Urinary bladder (tissue), 4 donors: ENCODE measurements around the gene CDC42BPB. TPM values are rescaled to one million over a fixed set of nuclear protein-coding genes. Genes with fewer than 3 reads are reported as not detected.

ENCODE experiments used
- DNase-seq: peaks from one replicate; pipeline ENCODE4 v3.0.0-alpha.2; 2015; ENCODE audit errors: extremely low spot score
- H3K27ac ChIP-seq: one replicate; pipeline ENCODE4 v1.5.1; 2013; ENCODE audit warnings: low read depth, mild to moderate bottlenecking, moderate library complexity
- H3K36me3 ChIP-seq: one replicate; pipeline ENCODE4 v1.6.1; 2013; ENCODE audit warnings: mild to moderate bottlenecking, moderate library complexity; ENCODE audit not compliant: insufficient read depth
- H3K4me1 ChIP-seq: one replicate; pipeline ENCODE4 v1.6.1; 2013; ENCODE audit warnings: mild to moderate bottlenecking, moderate library complexity; ENCODE audit not compliant: insufficient read depth
- H3K4me3 ChIP-seq: one replicate; pipeline ENCODE4 v1.5.1; 2013; ENCODE audit warnings: low read depth, low read length
- WGBS: extraction: QIAGEN DNeasy Blood & Tissue Kit; methylation state at CpG from one replicate; pipeline ENCODE4 v1.1.7; 2013; 5-methylcytosine and 5-hydroxymethylcytosine counted together
- polyA plus RNA-seq: library from polyadenylated mRNA; stranded (reverse); fragments of 200-250 nt; gene quantifications from one replicate; pipeline ENCODE4 v1.2.3, GENCODE V29; 2013
- total RNA-seq: library from RNA; depleted of rRNA; stranded (reverse); fragments of >200 nt; gene quantifications from one replicate; pipeline ENCODE4 v1.2.3, GENCODE V29; 2014
- donor health status: healthy with polysubstance abuse.
- donor health status: healthy.

CDC42BPB gene
- total and polyA plus RNA-seq, 2 donors = 68.9 to 74.4 TPM

DNA sequence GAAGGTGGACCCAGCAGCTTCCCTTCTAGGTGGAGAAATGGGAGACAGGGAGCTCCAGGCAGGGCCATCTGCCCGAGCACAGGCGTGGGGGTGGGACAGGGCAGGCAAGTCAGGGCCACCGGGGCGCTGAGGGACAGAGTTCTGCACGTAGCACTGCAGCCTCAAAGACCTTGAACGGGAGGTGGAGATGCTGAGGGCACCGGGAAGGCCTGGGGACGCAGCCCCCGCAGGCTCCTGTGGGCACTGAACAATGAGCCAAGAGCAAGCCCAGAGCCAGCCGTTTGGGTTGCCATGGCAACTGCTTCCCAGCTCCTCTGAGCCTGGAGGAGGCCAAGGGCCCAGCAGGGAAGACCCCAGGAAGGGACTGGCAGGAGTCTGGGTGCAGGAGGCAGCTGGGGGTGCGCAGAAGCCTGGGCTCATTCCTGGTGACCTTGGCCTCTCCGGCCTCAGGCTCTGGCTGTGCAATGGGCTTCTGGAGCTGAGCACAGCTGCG is 30.0 kb upstream of the CDC42BPB start:
- 77% methylated on average over 13 of the region's 13 CpGs for WGBS
- DNase-seq = no peak
- Histone ChIP-seq H3K27ac (no peak overlapping the region), H3K4me3 (no peak overlapping the region), H3K36me3 (no peaks in the 10 kb centered on the region), H3K4me1 (no peaks in the 10 kb centered on the region)

DNA sequence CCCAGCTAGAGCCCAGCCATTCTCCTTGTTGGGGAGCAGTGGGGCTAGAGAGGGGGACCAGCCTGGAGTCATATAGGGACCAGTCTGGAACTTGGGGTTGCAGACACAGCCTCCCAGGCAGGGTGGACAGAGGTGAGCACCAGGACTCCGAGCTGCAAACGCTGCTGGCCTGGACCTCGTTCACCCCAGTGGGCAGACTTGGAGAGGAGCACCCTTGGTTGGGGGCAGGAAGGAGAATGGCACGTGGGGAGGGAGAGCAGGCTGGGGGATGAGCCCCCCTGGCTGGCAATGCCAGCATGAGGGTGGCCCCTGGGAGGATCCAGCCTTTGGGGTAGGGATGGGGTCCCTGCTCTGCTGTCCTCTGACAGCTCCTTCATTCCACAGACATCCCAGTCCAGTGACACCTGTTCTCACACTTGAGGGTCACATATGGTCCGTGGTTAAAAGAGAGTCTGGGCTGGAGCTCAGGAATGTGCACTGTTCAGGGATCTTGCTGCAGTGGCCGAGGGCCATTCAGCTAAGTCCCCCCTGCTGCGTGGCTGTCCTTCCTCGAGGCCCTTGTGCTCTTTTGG is 29.5 kb upstream of the CDC42BPB start:
- Histone ChIP-seq H3K4me3 (no peak overlapping the region), H3K4me1 (no peaks in the 10 kb centered on the region), H3K36me3 (no peaks in the 10 kb centered on the region), H3K27ac (no peak overlapping the region)
- 77% methylated on average over 8 of the region's 8 CpGs for WGBS
- DNase-seq = no peak

DNA sequence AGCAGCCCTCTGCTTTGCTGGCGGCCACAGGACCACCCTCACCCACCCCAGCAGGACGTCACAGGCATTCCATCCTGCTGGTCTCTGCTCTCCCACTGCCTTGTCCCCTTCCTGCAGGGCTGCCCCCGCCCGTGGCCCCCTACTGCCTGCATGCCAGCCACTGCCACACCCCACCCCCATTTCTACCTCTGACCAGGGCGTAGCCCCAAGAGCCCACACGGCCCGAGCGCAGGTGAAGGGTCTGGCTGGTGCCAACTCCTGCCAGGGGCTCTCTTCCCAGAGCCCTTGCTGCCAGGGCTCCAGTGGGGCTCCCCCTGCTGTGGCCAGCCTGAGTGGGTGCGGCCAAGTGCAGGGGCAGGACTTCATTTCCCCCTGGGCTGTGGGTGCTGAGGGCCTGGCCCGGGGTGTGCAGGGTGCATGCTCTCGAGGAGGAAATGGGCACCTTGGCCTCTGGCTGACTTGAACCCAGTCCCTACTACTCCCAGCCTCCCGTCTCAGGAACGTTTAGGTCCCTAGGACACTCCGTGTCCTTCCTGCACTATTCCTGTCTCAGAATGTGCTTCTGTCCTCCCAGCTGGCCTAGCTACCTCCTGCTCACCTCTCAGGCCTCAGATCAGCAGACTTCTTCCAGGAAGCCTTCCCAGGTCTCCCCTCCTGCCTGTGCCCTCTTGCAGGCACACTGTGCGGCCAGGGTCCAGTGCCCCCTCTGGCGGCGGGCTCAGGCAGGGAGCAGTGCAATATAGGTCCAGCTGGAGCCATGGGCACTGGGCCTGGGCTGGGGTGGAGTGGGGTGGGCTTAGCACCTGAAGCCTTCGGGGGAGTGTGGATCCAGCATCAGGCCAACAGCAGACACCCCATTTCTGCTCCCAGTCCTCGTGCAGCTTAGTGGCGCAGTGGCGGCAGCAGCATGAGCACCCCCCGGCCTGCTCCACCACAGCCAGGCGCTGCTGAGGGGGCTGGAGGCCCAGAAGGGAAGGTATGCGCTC is 28.1 kb upstream of the CDC42BPB start:
- 76% methylated on average over 24 of the region's 24 CpGs for WGBS
- DNase-seq = no peak
- H3K4me3 ChIP-seq = no peak overlapping the region
- no peak overlapping the region for H3K27ac ChIP-seq
- H3K36me3 ChIP-seq = no peaks in the 10 kb centered on the region
- no peaks in the 10 kb centered on the region for H3K4me1 ChIP-seq

DNA sequence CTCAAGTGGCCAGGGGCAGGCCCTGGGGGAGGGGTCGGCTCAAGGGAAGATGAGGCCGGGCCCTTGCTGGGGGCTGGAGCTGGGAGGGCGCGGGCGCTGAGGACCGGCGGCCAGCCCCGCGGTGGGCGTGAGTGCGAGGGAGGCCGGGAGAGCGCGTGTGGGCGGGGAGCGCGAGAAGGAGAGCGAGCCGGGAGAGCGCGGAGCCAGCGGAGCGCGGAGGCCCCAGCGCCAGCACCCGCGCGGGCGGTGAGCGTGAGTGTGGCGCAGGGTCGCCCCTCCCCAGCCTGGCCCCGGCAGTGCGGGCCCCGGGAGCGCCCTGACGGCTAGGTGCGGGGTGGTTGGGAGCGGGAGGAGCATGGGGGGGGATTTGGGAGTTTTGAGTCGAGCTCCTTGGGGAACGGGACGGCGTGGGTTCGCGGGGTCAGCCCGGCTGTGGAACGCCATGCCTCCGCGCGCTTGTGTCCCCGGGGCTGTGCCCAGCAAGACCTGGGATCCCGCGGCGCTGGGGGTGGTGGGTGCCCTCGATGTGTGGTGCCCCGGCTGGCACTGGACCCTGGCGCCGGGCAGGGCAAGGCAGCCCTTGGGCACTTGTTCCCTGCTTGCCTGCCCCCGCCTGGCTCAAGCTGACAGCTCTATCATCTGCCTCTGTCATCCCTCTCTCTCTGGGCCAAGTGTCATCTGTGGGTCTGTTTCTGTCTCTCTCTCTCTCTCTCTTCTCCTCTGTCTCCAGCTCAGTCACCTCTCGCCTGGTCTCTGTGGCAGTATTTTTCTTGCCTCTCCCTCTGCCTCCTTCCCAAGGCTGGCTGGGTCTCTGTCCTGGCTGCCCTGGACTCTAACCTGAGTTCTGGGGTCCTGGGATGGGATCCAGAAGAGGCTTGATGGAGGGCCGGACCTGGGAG is 26.9 kb upstream of the CDC42BPB start, which contains the start of gene LBHD2:
Gene LBHD2, plus strand, starts transcription at position 190 of the 899 bp plus-strand sequence. CDS start 1,803 bp downstream, outside the sequence.
- Histone ChIP-seq H3K27ac (no peak within 1 kb of the TSS), H3K4me3 (no peak within 1 kb of the TSS), H3K4me1 (no peaks in the 10 kb centered on the region), H3K36me3 (no peaks in the 10 kb centered on the region)
- no peak for DNase-seq
- 17% methylated on average over 61 of the region's 61 CpGs for WGBS

DNA sequence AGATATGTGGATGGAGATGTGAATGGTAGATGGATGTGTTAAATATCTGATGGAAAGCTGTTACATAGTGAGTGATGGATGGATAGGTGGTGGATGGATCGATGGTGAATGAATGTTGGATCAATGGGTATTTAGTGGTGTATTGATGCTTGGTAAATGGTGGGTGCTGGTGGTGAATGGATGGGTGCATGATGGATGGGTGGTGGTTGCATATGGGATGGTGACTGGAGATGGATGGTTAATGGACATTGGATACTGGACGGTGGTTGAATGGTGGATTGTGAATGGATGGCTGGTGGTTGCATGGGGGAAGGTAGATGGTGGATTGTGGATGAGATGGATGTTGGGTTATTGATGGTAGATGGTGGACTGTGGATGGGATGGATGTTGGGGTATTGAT is 24.6 kb upstream of the CDC42BPB start:
- Histone ChIP-seq H3K4me1 (no peaks in the 10 kb centered on the region), H3K36me3 (no peaks in the 10 kb centered on the region), H3K4me3 (no peak overlapping the region), H3K27ac (no peak overlapping the region)
- WGBS = over 99% methylated on average over 2 of the region's 2 CpGs
- no peak for DNase-seq

DNA sequence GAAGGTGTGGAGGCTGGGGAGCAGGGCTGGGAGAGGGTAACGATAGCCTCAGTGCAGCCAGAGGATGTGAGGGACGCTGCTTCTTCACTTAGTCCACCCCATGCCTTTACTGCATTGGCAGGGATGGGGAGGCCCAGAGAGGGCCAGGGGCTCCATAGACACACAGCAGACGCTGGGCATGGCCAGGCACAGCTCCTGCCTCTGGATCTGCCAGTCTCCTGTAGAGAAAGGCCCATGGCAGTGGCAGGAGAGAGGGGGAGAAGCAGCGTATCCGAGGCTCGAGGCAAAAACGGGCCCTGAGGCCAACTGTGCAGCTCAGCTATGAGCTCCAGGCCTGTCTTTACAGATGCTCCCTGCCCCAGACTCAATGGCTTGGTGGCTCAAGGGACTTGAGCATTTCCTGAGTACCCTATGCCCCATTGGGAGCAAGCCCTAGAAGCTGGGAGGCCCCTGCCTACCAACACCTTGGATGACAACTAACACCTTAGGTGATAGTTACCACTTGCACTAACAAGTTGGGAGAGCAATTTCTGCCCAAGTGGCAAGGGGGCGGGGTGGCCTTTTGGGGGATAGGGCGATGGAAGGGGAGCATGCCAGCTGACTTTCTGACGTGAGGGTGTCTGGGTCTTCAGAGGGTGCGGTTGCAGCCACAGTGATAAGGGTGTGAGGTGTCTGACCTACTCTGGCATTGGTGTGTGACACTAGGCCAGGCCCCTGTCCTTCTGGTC is 21.7 kb upstream of the CDC42BPB start:
- Histone ChIP-seq H3K4me1 (no peaks in the 10 kb centered on the region), H3K36me3 (no peaks in the 10 kb centered on the region), H3K4me3 (no peak overlapping the region), H3K27ac (no peak overlapping the region)
- 78% methylated on average over 11 of the region's 11 CpGs for WGBS
- DNase-seq = no peak

DNA sequence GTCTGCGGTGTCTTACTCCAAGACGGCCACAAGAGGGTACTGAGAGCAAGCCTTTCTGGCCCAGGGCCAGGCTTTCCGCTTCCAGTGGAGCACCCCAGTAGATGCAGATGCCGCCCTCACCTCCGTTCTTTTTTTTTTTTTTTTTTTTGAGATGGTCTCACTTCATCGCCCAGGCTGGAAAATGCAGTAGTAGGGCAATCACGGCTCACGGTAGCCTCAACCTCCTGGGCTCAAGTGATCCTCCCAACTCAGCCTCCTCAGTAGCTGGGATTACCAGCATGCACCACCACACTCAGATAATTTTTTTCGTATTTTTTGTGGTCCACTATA is 21.0 kb upstream of the CDC42BPB start:
- 14% methylated on average over 9 of the region's 9 CpGs for WGBS
- Histone ChIP-seq H3K4me3 (no peak overlapping the region), H3K36me3 (no peaks in the 10 kb centered on the region), H3K27ac (no peak overlapping the region), H3K4me1 (no peaks in the 10 kb centered on the region)
- DNase-seq = no peak

DNA sequence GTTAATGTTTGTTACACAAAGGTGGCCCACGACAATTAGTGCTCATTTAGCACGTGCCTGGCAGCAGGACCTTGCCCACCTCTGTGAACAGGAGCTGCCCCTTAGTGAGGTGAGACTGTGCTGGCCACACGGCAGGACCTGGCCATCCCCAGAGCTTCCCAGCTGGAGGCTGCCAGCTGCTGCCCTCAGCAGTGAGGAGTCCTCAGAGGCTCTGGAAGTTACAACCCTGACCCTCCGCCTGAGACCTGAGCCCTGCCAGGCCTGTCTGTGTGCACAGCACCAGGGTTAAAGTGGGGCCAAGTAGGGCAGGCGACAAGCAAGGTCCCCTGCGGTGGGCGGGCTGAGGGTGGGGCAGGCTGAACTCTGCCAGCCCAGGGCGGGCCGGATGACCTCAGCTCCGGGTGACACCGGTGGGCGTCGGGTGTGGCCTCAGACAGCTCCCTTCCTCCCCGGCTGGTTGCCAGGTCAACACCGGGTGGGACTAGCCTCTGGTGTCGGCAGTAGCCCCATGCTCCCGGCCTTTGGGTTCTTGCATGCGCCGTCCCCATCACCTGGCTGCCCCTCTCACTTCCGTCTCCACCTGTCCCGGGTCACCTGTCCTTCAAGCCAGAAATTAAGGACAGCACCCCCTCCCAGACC is 17.5 kb upstream of the CDC42BPB start:
- 22% methylated on average over 21 of the region's 21 CpGs for WGBS
- DNase-seq = no peak
- Histone ChIP-seq H3K4me3 (no peak overlapping the region), H3K4me1 (no peaks in the 10 kb centered on the region), H3K27ac (peak overlapping the region; percentile 3), H3K36me3 (no peaks in the 10 kb centered on the region)

DNA sequence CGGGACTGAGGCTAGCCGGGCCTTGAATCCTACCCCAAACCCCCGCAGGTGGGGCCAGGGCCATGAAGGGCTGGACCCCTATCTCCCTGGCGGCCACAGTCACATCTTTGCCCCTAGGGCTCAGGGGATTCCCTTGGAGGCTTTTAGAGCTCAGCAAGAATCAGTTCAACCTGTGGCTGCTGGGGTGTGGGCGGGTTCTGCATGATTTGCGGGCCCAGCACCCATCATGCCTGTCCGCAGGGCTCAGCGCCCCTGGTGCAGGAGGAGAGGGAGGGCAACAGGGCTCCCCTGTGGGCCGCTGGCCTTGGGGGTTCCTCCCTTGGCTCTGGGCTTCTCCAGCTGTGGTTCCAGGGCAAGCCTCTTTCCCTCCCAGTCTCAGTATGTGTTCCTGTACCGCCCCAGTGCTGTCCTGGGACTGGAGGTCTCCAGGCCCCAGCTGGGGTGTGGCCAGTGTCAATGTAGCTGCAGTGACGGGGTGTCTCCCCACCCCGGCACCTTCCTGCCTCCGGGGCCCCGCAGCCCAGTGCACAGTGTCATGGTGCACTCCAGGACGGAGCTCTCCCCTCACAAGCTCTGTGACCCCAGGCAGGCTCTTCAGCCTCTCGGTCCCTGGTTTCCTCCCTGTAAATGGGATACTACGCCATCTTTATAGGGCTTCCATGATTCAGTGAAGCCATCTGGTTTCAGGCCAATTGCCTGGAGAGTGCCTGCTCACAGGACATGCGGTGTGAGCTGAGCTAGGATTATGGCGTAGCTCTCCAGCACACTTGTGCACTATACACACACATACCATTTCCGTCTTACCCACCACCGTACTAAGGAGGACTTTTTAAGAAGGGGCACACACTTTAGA is 16.8 kb upstream of the CDC42BPB start:
- no peaks in the 10 kb centered on the region for H3K36me3 ChIP-seq
- no peak overlapping the region for H3K27ac ChIP-seq
- WGBS = 67% methylated on average over 21 of the region's 21 CpGs
- no peak overlapping the region for H3K4me3 ChIP-seq
- H3K4me1 ChIP-seq = no peaks in the 10 kb centered on the region
- DNase-seq = no peak

DNA sequence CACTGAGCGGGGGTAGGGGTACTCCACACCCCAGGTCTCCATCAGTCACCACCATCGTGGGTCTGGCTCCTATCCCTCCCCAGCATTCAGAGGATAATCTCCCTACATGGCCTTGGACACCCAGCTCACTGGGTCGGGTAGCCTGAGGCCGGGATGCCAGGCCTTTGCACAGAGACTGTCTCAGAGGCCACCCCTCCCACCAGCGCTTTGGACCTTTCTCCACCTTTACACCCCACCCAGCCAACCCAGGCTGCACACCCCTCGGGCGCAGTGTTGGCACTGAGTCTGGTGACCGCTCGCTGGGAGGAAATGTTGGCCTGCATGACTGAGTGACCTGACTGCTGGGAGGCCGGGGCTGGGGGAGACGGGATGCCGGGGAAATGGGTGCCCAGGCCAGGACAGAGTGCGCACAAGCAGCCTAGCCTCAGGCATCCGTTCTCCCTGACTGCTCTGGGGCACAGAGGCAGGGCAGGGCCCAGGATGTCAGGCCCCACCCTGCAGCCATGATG is 16.1 kb upstream of the CDC42BPB start:
- Histone ChIP-seq H3K36me3 (no peaks in the 10 kb centered on the region), H3K4me3 (no peak overlapping the region), H3K4me1 (no peaks in the 10 kb centered on the region), H3K27ac (no peak overlapping the region)
- WGBS = 83% methylated on average over 14 of the region's 14 CpGs
- DNase-seq = no peak

DNA sequence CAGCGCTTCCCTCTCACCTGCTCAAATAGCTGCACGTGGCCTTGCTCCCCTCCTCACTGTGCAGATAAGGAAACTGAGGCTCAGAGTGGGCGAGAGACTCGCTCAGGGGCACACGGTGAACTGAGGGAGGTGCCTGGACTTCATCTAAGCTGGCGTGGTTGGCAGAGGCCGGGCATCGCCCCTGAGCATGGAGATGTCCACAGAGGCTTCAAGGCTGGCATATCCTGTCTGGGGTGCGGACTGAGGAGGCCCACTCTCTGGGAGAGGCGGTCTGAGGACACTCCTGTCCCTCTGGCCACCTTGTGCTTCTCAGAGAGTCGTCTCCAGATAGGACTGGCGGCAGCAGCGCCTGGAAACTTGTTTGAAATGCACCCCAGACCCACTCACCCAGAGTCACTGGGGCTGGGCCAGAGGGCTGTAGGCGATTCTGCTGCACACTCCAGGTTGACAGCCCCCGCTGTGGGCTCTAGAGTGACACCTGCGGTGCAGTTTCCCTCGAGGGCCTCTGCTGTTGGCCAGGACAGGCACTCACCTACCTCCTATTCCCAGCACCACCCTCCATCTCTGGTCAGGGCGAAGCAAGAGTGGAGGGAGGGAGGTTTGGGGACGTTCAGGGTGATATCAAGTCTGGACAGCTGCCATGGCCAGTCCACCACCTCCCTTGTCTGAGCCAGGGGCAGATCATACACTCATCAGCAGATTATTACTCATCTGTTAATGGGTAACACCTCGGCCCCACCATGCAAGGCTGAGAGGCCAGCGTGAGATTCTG is 15.4 kb upstream of the CDC42BPB start:
- H3K4me1 ChIP-seq = peaks cover 3% of the 10 kb centered on the region
- H3K36me3 ChIP-seq = no peaks in the 10 kb centered on the region
- DNase-seq = no peak
- H3K4me3 ChIP-seq = no peak overlapping the region
- 81% methylated on average over 21 of the region's 21 CpGs for WGBS
- H3K27ac ChIP-seq = no peak overlapping the region
